Calu3 (cell line): ENCODE measurements around the gene ACACB. TPM values are rescaled to one million over a fixed set of nuclear protein-coding genes. Genes with fewer than 3 reads are reported as not detected.

Source experiments
- BruUV-seq: library from RNA; stranded (reverse); fragments of 400-500 nt; replicated peaks from 2 replicates; lab custom pipeline; 2021; lab: Mats Ljungman, UMichigan
- CTCF ChIA-PET: fragments of 300-600 bp; sonication (Branson Sonifier 250); formaldehyde crosslinking; loops from one replicate; lab custom pipeline; 2022; ENCODE audit warnings: antibody characterized with exemption; lab: Charles Lee
- DNase-seq: peaks from one replicate; pipeline ENCODE4 v3.0.0; 2022
- H3K27ac Mint-ChIP-seq: one replicate; pipeline ENCODE4 v1.8.0; 2022; ENCODE audit warnings: mixed read lengths; ENCODE audit not compliant: unreplicated experiment
- H3K27me3 Mint-ChIP-seq: one replicate; pipeline ENCODE4 v1.8.0; 2022; ENCODE audit warnings: mixed read lengths; ENCODE audit not compliant: unreplicated experiment
- H3K36me3 Mint-ChIP-seq: one replicate; pipeline ENCODE4 v1.8.0; 2022; ENCODE audit warnings: mild to moderate bottlenecking, moderate library complexity, mixed read lengths; ENCODE audit not compliant: insufficient read depth, unreplicated experiment
- H3K4me1 Mint-ChIP-seq: one replicate; pipeline ENCODE4 v1.8.0; 2022; ENCODE audit warnings: mild to moderate bottlenecking, low read depth, mixed read lengths; ENCODE audit not compliant: unreplicated experiment
- H3K4me3 Mint-ChIP-seq: one replicate; pipeline ENCODE4 v1.8.0; 2022; ENCODE audit warnings: mild to moderate bottlenecking, low read depth, moderate library complexity, mixed read lengths; ENCODE audit not compliant: unreplicated experiment
- H3K9me3 Mint-ChIP-seq: one replicate; pipeline ENCODE4 v1.8.0; 2022; ENCODE audit warnings: low read depth, mixed read lengths; ENCODE audit not compliant: unreplicated experiment
- intact Hi-C: fragments of 100-400 bp; cut with micrococcal nuclease; formaldehyde crosslinking; loops from one replicate; pipeline ENCODE4 v1.10.0; 2022; ENCODE audit not compliant: unreplicated experiment
- total RNA-seq: library from RNA; stranded (reverse); gene quantifications from 2 replicates; pipeline ENCODE4 v1.2.3, GENCODE V29; 2022
- TF ChIP-seq, protein P1 (sequence below): fragments of 200-600 bp; IDR thresholded peaks from one replicate; pipeline ENCODE4 v1.8.0; 2022; ENCODE audit warnings: antibody characterized with exemption; ENCODE audit not compliant: unreplicated experiment

Gene ACACB
- total RNA-seq, 1 experiment from 2014 or later: 6.2 TPM

GRCh38 chr12:109302358-109302757 is 186.0 kb downstream of the ACACB start:
- Mint-ChIP-seq H3K36me3 (no peaks in the 10 kb centered on the region), H3K4me3 (no peak overlapping the region), H3K27ac (no peak overlapping the region), H3K9me3 (no peaks in the 10 kb centered on the region), H3K27me3 (peaks cover 86% of the 10 kb centered on the region), H3K4me1 (no peaks in the 10 kb centered on the region)
- DNase-seq: no peak
- TF ChIP-seq, protein P1, sequence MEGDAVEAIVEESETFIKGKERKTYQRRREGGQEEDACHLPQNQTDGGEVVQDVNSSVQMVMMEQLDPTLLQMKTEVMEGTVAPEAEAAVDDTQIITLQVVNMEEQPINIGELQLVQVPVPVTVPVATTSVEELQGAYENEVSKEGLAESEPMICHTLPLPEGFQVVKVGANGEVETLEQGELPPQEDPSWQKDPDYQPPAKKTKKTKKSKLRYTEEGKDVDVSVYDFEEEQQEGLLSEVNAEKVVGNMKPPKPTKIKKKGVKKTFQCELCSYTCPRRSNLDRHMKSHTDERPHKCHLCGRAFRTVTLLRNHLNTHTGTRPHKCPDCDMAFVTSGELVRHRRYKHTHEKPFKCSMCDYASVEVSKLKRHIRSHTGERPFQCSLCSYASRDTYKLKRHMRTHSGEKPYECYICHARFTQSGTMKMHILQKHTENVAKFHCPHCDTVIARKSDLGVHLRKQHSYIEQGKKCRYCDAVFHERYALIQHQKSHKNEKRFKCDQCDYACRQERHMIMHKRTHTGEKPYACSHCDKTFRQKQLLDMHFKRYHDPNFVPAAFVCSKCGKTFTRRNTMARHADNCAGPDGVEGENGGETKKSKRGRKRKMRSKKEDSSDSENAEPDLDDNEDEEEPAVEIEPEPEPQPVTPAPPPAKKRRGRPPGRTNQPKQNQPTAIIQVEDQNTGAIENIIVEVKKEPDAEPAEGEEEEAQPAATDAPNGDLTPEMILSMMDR: peak; percentile 36
- no TSS peak for BruUV-seq
- intact Hi-C loops: no loop called here
- CTCF ChIA-PET: no interaction called here

- H3K36me3 Mint-ChIP-seq: no peaks in the 10 kb centered on the region
- intact Hi-C loops: no loop called here
- TF ChIP-seq, protein P1: no peak
- CTCF ChIA-PET: no interaction called here
- no peak overlapping the region for H3K4me3 Mint-ChIP-seq
- no peak for DNase-seq
- H3K9me3 Mint-ChIP-seq: no peaks in the 10 kb centered on the region
- no peaks in the 10 kb centered on the region for H3K4me1 Mint-ChIP-seq
- peaks cover 90% of the 10 kb centered on the region for H3K27me3 Mint-ChIP-seq
- BruUV-seq: no TSS peak
- H3K27ac Mint-ChIP-seq: no peak overlapping the region
Measured at GRCh38 chr12:109302770-109303169, 186.4 kb downstream of the ACACB start.

DNA sequence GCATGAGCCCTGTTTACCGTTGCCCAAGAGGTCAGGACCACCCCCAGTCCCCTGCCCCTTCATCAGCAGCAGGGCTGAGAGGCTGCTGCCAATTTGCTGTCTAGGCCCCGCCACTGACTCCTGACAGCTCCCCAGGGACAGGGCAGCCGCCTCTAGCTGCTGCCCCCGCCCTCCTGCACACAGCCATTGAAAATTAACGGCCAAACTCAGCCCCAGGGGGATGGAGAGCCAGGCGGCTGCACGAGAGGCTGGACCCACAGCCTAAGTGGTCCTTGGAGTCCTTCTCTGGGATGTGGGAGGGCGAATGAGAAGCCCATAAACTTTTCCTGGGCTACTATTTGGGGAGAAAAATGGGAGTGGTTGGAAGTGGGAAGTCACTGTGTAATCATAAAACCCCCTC is 188.1 kb downstream of the ACACB start:
- CTCF ChIA-PET: no interaction called here
- no peaks in the 10 kb centered on the region for H3K4me1 Mint-ChIP-seq

GRCh38 chr12:109305547-109305946 is 189.2 kb downstream of the ACACB start:
- H3K4me3 Mint-ChIP-seq: no peak overlapping the region
- DNase-seq: no peak
- H3K27ac Mint-ChIP-seq: no peak overlapping the region
- peaks cover 10% of the 10 kb centered on the region for H3K36me3 Mint-ChIP-seq
- CTCF ChIA-PET: interaction anchor here (0.6 kb wide), 1 partner anchor 151 kb away, joined by 3 read pairs; no protein-coding TSS in a partner anchor
- no TSS peak for BruUV-seq
- intact Hi-C loops: no loop called here
- no peaks in the 10 kb centered on the region for H3K9me3 Mint-ChIP-seq
- TF ChIP-seq, protein P1: no peak
- peaks cover 6% of the 10 kb centered on the region for H3K4me1 Mint-ChIP-seq
- peaks cover 99% of the 10 kb centered on the region for H3K27me3 Mint-ChIP-seq

More for the DNA sequence above, 188.1 kb downstream of the ACACB start:
- Mint-ChIP-seq H3K36me3 (peaks cover 4% of the 10 kb centered on the region), H3K4me3 (no peak overlapping the region), H3K27ac (no peak overlapping the region), H3K9me3 (no peaks in the 10 kb centered on the region), H3K27me3 (peaks cover 94% of the 10 kb centered on the region)
- BruUV-seq: no TSS peak
- TF ChIP-seq, protein P1: no peak
- intact Hi-C loops: no loop called here
- DNase-seq: no peak
